D341Med (cell line): ENCODE data around the gene SULF2.
"Not testable (repeated sequence)": the region's sequence is repeated elsewhere in the genome, so short reads cannot be mapped to it uniquely, and the experiment has no call there.

Source experiments
- DNase-seq: peaks from one replicate; pipeline ENCODE4 v3.0.0; 2012; ENCODE audit warnings: low spot score

The SULF2 gene

GRCh38 chr20:47785311-47785853, at the start of gene SULF2:
Gene SULF2, minus strand, starts transcription at chr20:47785481. Its CDS starts 28,118 bp downstream, at chr20:47757363.
- peak; percentile 77 for DNase-seq

GRCh38 chr20:47831675-47832074, 46.4 kb upstream of the SULF2 start:
- not testable (repeated sequence) for DNase-seq

GRCh38 chr20:47826716-47827115, 41.4 kb upstream of the SULF2 start:
- not testable (repeated sequence) for DNase-seq

- not testable (repeated sequence) for DNase-seq
These were observed 40.7 kb upstream of the SULF2 start for GRCh38 chr20:47826006-47826405.

- no peak for DNase-seq
These were observed 39.9 kb upstream of the SULF2 start for GRCh38 chr20:47825011-47825762.

- DNase-seq = not testable (repeated sequence)
These were observed 38.7 kb upstream of the SULF2 start for GRCh38 chr20:47823941-47824340.

GRCh38 chr20:47821481-47822100, 36.3 kb upstream of the SULF2 start:
- no peak for DNase-seq

- no peak for DNase-seq
These were observed 33.8 kb upstream of the SULF2 start for GRCh38 chr20:47818996-47819609.

- no peak for DNase-seq
These were observed 33.2 kb upstream of the SULF2 start for GRCh38 chr20:47818466-47818865.

- DNase-seq = no peak
These were observed 32.7 kb upstream of the SULF2 start for GRCh38 chr20:47818016-47818415.

GRCh38 chr20:47817573-47817972, 32.3 kb upstream of the SULF2 start:
- no peak for DNase-seq

GRCh38 chr20:47816487-47817451, 31.5 kb upstream of the SULF2 start:
- DNase-seq = no peak

- DNase-seq = no peak
These were observed 30.6 kb upstream of the SULF2 start for GRCh38 chr20:47815866-47816265.

- DNase-seq = no peak
These were observed 30.1 kb upstream of the SULF2 start for GRCh38 chr20:47815416-47815806.

GRCh38 chr20:47814632-47815415, 29.5 kb upstream of the SULF2 start:
- no peak for DNase-seq

GRCh38 chr20:47810721-47811347, 25.6 kb upstream of the SULF2 start:
- DNase-seq = no peak

GRCh38 chr20:47810116-47810677, 24.9 kb upstream of the SULF2 start:
- DNase-seq = no peak

GRCh38 chr20:47809161-47809960, 24.1 kb upstream of the SULF2 start:
- no peak for DNase-seq

- DNase-seq = no peak
These were observed 20.7 kb upstream of the SULF2 start for GRCh38 chr20:47805951-47806350.
